Suprapubic skin (tissue), 4 donors: Measurements from ENCODE around the gene EEF1AKMT3. TPM values are rescaled to one million over a fixed set of nuclear protein-coding genes. Genes with fewer than 3 reads are reported as not detected.

Experiments used
- DNase-seq, 2 donors: peaks; one replicate each; pipeline ENCODE4 v3.0.0-alpha.2; 2019; ENCODE audit warnings: low spot score in 2 of 2
- H3K27ac ChIP-seq: fragments of 200-600 bp; sonication (generic); one replicate; pipeline ENCODE4 v1.5.1; 2019
- H3K27me3 ChIP-seq: fragments of 200-600 bp; sonication (generic); one replicate; pipeline ENCODE4 v1.5.1; 2019
- H3K36me3 ChIP-seq: fragments of 200-600 bp; sonication (generic); one replicate; pipeline ENCODE4 v1.5.1; 2019
- H3K4me1 ChIP-seq: fragments of 200-600 bp; sonication (generic); one replicate; pipeline ENCODE4 v1.5.1; 2019
- H3K4me3 ChIP-seq: fragments of 200-600 bp; sonication (generic); one replicate; pipeline ENCODE4 v1.5.1; 2019; ENCODE audit warnings: mild to moderate bottlenecking
- H3K9me3 ChIP-seq: fragments of 200-600 bp; sonication (generic); one replicate; pipeline ENCODE4 v1.5.1; 2019
- CTCF ChIP-seq, 2 donors: fragments of 200-600 bp in 1 of 2; fragments of 450-650 bp in 1 of 2; sonication (generic) in 1 of 2; IDR thresholded peaks; one replicate each; pipeline ENCODE4 v1.5.1; 2016 to 2019; ENCODE audit warnings: antibody characterized with exemption in 2 of 2, mild to moderate bottlenecking in 1 of 2, moderate library complexity in 1 of 2
- EP300 ChIP-seq: sonication (generic); formaldehyde crosslinking; IDR thresholded peaks from one replicate; pipeline ENCODE4 v1.6.1; 2017; ENCODE audit warnings: antibody characterized with exemption
- POLR2A ChIP-seq, 2 donors: fragments of 450-650 bp; IDR thresholded peaks; one replicate each; pipeline ENCODE4 v1.6.1; 2017; ENCODE audit warnings: antibody characterized with exemption in 2 of 2, mild to moderate bottlenecking in 2 of 2, moderate library complexity in 2 of 2
- POLR2AphosphoS5 ChIP-seq, 3 donors: sonication (generic); formaldehyde crosslinking; IDR thresholded peaks; one replicate each; pipeline ENCODE4 v1.6.1; 2017; ENCODE audit warnings: antibody characterized with exemption in 3 of 3
- WGBS: methylation state at CpG from one replicate; pipeline ENCODE4 v1.1.5; 2018; 5-methylcytosine and 5-hydroxymethylcytosine counted together
- total RNA-seq, 4 donors: library from RNA; depleted of rRNA; stranded (reverse); fragments of >200 nt; gene quantifications; one replicate each; pipeline ENCODE4 v1.1.0, GENCODE V29; 2016

EEF1AKMT3 gene
- total RNA-seq, 4 donors from 2014 or later = 8.7 to 13.7 (median 11.3) TPM

- WGBS = 65% methylated on average over 10 of the region's 10 CpGs
- TF ChIP-seq CTCF (IDR thresholded peaks at IDR 0.05) (no peak), POLR2A (IDR thresholded peaks at IDR 0.05) (no peak), POLR2AphosphoS5 (IDR thresholded peaks at IDR 0.05) (no peak), EP300 (no peak)
- Histone ChIP-seq H3K4me3 (no peak overlapping the region), H3K9me3 (no peaks in the 10 kb centered on the region), H3K4me1 (peaks cover 36% of the 10 kb centered on the region), H3K36me3 (peaks cover 74% of the 10 kb centered on the region), H3K27me3 (no peaks in the 10 kb centered on the region), H3K27ac (no peak overlapping the region)
- DNase-seq = no peak
Measured at GRCh38 chr12:57821474-57822214, 49.2 kb downstream of the EEF1AKMT3 start.

- TF ChIP-seq CTCF (IDR thresholded peaks at IDR 0.05) (no peak), POLR2A (IDR thresholded peaks at IDR 0.05) (no peak), EP300 (no peak), POLR2AphosphoS5 (IDR thresholded peaks at IDR 0.05) (no peak)
- 67% methylated on average over 10 of the region's 10 CpGs for WGBS
- Histone ChIP-seq H3K36me3 (peaks cover 83% of the 10 kb centered on the region), H3K27ac (no peak overlapping the region), H3K4me3 (no peak overlapping the region), H3K27me3 (no peaks in the 10 kb centered on the region), H3K9me3 (no peaks in the 10 kb centered on the region), H3K4me1 (peaks cover 27% of the 10 kb centered on the region)
- no peak for DNase-seq
Measured at GRCh38 chr12:57822392-57823130, 50.1 kb downstream of the EEF1AKMT3 start.

- Histone ChIP-seq H3K9me3 (no peaks in the 10 kb centered on the region), H3K4me3 (no peak overlapping the region), H3K27ac (no peak overlapping the region), H3K27me3 (no peaks in the 10 kb centered on the region), H3K4me1 (peaks cover 22% of the 10 kb centered on the region), H3K36me3 (peaks cover 89% of the 10 kb centered on the region)
- no peak for TF ChIP-seq POLR2A (IDR thresholded peaks at IDR 0.05)
- TF ChIP-seq EP300 = no peak
- TF ChIP-seq POLR2AphosphoS5 (IDR thresholded peaks at IDR 0.05) = no peak
- TF ChIP-seq CTCF (IDR thresholded peaks at IDR 0.05) = no peak
- DNase-seq = no peak
- 76% methylated on average over 15 of the region's 17 CpGs for WGBS
Measured at GRCh38 chr12:57823131-57823907, 50.9 kb downstream of the EEF1AKMT3 start.

GRCh38 chr12:57823908-57824640, 51.7 kb downstream of the EEF1AKMT3 start:
- no peak overlapping the region for H3K27ac ChIP-seq
- no peak for TF ChIP-seq POLR2AphosphoS5 (IDR thresholded peaks at IDR 0.05)
- no peak for TF ChIP-seq POLR2A (IDR thresholded peaks at IDR 0.05)
- no peak for TF ChIP-seq CTCF (IDR thresholded peaks at IDR 0.05)
- TF ChIP-seq EP300 = no peak
- peaks cover 20% of the 10 kb centered on the region for H3K4me1 ChIP-seq
- 91% methylated on average over 15 of the region's 18 CpGs for WGBS
- H3K9me3 ChIP-seq = no peaks in the 10 kb centered on the region
- DNase-seq = no peak
- H3K4me3 ChIP-seq = no peak overlapping the region
- H3K36me3 ChIP-seq = peaks cover 91% of the 10 kb centered on the region
- H3K27me3 ChIP-seq = no peaks in the 10 kb centered on the region
